Liver (tissue), 3 donors: Measurements from ENCODE around the gene TMEM86A.
"Not testable (repeated sequence)": the region's sequence is repeated elsewhere in the genome, so short reads cannot be mapped to it uniquely, and the experiment has no call there.

Experiments used
- RAD21 ChIP-seq, 2 donors: IDR thresholded peaks; 2 replicates each; pipeline ENCODE4 v1.6.1; 2016; ENCODE audit warnings: antibody characterized with exemption in 2 of 2, mild to moderate bottlenecking in 2 of 2
- RXRA ChIP-seq, 2 donors: IDR thresholded peaks; 2 replicates each; pipeline ENCODE4 v1.6.1; 2017 to 2018; ENCODE audit warnings: antibody characterized with exemption in 2 of 2, mild to moderate bottlenecking in 1 of 2
- YY1 ChIP-seq: IDR thresholded peaks from 2 replicates; pipeline ENCODE4 v1.6.1; 2016; ENCODE audit warnings: antibody characterized with exemption, mild to moderate bottlenecking
- TF ChIP-seq, protein P1 (sequence below): fragments of 150-350 bp; IDR thresholded peaks from 2 replicates; pipeline ENCODE4 v1.5.1; 2017; ENCODE audit warnings: improper control_type of control experiment, low read depth, low read length; ENCODE audit not compliant: missing input control
- donor health status: healthy.
- donor health status: healthy.

DNA sequence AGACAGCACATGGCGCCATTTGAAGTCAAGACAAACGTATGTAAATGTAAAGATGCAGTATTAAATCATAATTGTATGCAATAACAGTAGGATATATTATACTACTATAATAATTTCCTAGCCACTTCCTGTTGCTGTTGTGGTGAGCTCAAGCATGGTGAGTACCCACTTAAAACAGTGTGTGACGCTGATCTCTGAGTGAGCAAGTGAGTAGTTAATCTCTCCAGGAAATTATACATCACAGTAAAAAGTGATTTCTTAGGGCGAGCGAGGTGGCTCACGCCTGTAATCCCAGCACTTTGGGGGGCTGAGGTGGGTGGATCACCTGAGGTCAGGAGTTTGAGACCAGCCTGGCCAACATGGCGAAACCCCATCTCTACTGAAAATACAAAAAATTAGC is 26.4 kb upstream of the TMEM86A start:
- TF ChIP-seq RAD21 (IDR thresholded peaks at IDR 0.05); YY1; RXRA (IDR thresholded peaks at IDR 0.05): not testable (repeated sequence)
- TF ChIP-seq, protein P1, sequence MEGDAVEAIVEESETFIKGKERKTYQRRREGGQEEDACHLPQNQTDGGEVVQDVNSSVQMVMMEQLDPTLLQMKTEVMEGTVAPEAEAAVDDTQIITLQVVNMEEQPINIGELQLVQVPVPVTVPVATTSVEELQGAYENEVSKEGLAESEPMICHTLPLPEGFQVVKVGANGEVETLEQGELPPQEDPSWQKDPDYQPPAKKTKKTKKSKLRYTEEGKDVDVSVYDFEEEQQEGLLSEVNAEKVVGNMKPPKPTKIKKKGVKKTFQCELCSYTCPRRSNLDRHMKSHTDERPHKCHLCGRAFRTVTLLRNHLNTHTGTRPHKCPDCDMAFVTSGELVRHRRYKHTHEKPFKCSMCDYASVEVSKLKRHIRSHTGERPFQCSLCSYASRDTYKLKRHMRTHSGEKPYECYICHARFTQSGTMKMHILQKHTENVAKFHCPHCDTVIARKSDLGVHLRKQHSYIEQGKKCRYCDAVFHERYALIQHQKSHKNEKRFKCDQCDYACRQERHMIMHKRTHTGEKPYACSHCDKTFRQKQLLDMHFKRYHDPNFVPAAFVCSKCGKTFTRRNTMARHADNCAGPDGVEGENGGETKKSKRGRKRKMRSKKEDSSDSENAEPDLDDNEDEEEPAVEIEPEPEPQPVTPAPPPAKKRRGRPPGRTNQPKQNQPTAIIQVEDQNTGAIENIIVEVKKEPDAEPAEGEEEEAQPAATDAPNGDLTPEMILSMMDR: not testable (repeated sequence)
